Measurements from ENCODE around the gene LSR.

GRCh38 chr19:35229601-35230000, 19.2 kb upstream of the LSR start:
- no peak for TF ChIP-seq CTCF (IDR thresholded peaks at IDR 0.05)
- no peak for TF ChIP-seq POLR2AphosphoS5 (IDR thresholded peaks at IDR 0.05)

All from prostate gland (tissue), 2 donors.